HEK293 (cell line): ENCODE measurements around the gene MADCAM1.

Experiments used
- CTCF ChIA-PET: fragments of 350-600 bp; formaldehyde crosslinking; extraction: SDS; loops from one replicate; lab custom pipeline; 2021; ENCODE audit warnings: antibody characterized with exemption; lab: Yijun Ruan, JAX
- POLR2A ChIA-PET: fragments of 300-600 bp; formaldehyde crosslinking; extraction: SDS; loops from one replicate; lab custom pipeline; 2020; ENCODE audit warnings: antibody characterized with exemption, inconsistent platforms; lab: Yijun Ruan, JAX
- H3K27ac ChIP-seq: fragments of 200-500 bp; sonication (Bioruptor generic); 2 replicates; pipeline ENCODE4 v1.5.1; 2014; ENCODE audit warnings: low read depth, low read length, control low read depth, inconsistent platforms; ENCODE audit errors: extremely low read depth
- H3K36me3 ChIP-seq, 2 experiments: fragments of 200-500 bp in 1 of 2; sonication (Bioruptor generic) in 1 of 2; 1 replicate in 1 of 2; 2 replicates in 1 of 2; pipeline ENCODE4 v1.5.1; 2014 to 2017; ENCODE audit warnings: inconsistent platforms in 2 of 2, low read length in 2 of 2; ENCODE audit not compliant: control insufficient read depth in 2 of 2, insufficient read depth in 1 of 2
- H3K4me1 ChIP-seq: fragments of 200-500 bp; sonication (Bioruptor generic); 2 replicates; pipeline ENCODE4 v1.5.1; 2014; ENCODE audit warnings: mild to moderate bottlenecking, low read length, inconsistent platforms; ENCODE audit not compliant: control insufficient read depth, insufficient read depth
- H3K4me3 ChIP-seq: 2 replicates; pipeline ENCODE4 v1.5.1; 2011; ENCODE audit warnings: low read depth, mild to moderate bottlenecking, control low read depth, low read length, moderate library complexity
- H3K9me3 ChIP-seq: fragments of 200-500 bp; sonication (Bioruptor generic); 2 replicates; pipeline ENCODE4 v1.5.1; 2014; ENCODE audit warnings: low read depth, low read length, inconsistent platforms; ENCODE audit not compliant: control insufficient read depth, insufficient read depth
- BCL11A ChIP-seq: fragments of 450-650 bp; formaldehyde crosslinking; IDR thresholded peaks from 2 replicates; pipeline ENCODE4 v1.5.1; 2016; ENCODE audit warnings: low read depth, missing biosample characterization, missing genetic modification characterization
- ELK4 ChIP-seq: IDR thresholded peaks from 2 replicates; pipeline ENCODE4 v1.6.1; 2011; ENCODE audit warnings: mild to moderate bottlenecking, low read depth, low read length, borderline replicate concordance
- IKZF3 ChIP-seq: fragments of 450-650 bp; IDR thresholded peaks from 2 replicates; pipeline ENCODE4 v1.5.0; 2018; ENCODE audit warnings: missing biosample characterization, mild to moderate bottlenecking, missing genetic modification characterization, moderate library complexity
- KLF8 ChIP-seq: fragments of 450-650 bp; formaldehyde crosslinking; IDR thresholded peaks from 2 replicates; pipeline ENCODE4 v1.5.1; 2016; ENCODE audit warnings: missing biosample characterization, missing genetic modification characterization
- KLF9 ChIP-seq: fragments of 450-650 bp; formaldehyde crosslinking; IDR thresholded peaks from 2 replicates; pipeline ENCODE4 v1.5.1; 2016; ENCODE audit warnings: missing biosample characterization, missing genetic modification characterization, low read depth
- MZF1 ChIP-seq: fragments of 450-650 bp; formaldehyde crosslinking; IDR thresholded peaks from 2 replicates; pipeline ENCODE4 v1.5.1; 2017; ENCODE audit warnings: missing biosample characterization, missing genetic modification characterization, borderline replicate concordance
- SP2 ChIP-seq: fragments of 450-650 bp; formaldehyde crosslinking; IDR thresholded peaks from 2 replicates; pipeline ENCODE4 v1.5.1; 2016; ENCODE audit warnings: missing biosample characterization, missing genetic modification characterization
- ZBTB1 ChIP-seq: fragments of 450-650 bp; formaldehyde crosslinking; IDR thresholded peaks from 2 replicates; pipeline ENCODE4 v1.5.1; 2016; ENCODE audit warnings: missing biosample characterization, missing genetic modification characterization
- ZFHX2 ChIP-seq: fragments of 450-650 bp; formaldehyde crosslinking; conservative IDR thresholded peaks from 2 replicates; pipeline ENCODE4 v1.5.1; 2016; ENCODE audit warnings: missing biosample characterization, missing genetic modification characterization
- ZNF133 ChIP-seq: fragments of 450-650 bp; formaldehyde crosslinking; IDR thresholded peaks from 2 replicates; pipeline ENCODE4 v1.5.1; 2016; ENCODE audit warnings: missing biosample characterization, missing genetic modification characterization
- ZNF155 ChIP-seq: fragments of 450-650 bp; formaldehyde crosslinking; IDR thresholded peaks from 2 replicates; pipeline ENCODE4 v1.5.1; 2016; ENCODE audit warnings: missing biosample characterization, missing genetic modification characterization
- ZNF175 ChIP-seq: fragments of 450-650 bp; formaldehyde crosslinking; IDR thresholded peaks from 2 replicates; pipeline ENCODE4 v1.5.1; 2016; ENCODE audit warnings: missing biosample characterization, missing genetic modification characterization
- ZNF24 ChIP-seq: fragments of 450-650 bp; formaldehyde crosslinking; IDR thresholded peaks from 2 replicates; pipeline ENCODE4 v1.5.1; 2016; ENCODE audit warnings: missing biosample characterization, missing genetic modification characterization
- ZNF433 ChIP-seq: fragments of 450-650 bp; formaldehyde crosslinking; IDR thresholded peaks from 2 replicates; pipeline ENCODE4 v1.5.1; 2016; ENCODE audit warnings: missing biosample characterization, missing genetic modification characterization, low read depth
- ZNF529 ChIP-seq: fragments of 450-650 bp; formaldehyde crosslinking; IDR thresholded peaks from 2 replicates; pipeline ENCODE4 v1.5.1; 2017; ENCODE audit warnings: missing genetic modification characterization, missing biosample characterization; ENCODE audit not compliant: insufficient replicate concordance
- ZNF548 ChIP-seq: fragments of 450-650 bp; formaldehyde crosslinking; IDR thresholded peaks from 2 replicates; pipeline ENCODE4 v1.5.1; 2016; ENCODE audit warnings: missing biosample characterization, missing genetic modification characterization
- ZNF654 ChIP-seq: fragments of 450-650 bp; formaldehyde crosslinking; IDR thresholded peaks from 2 replicates; pipeline ENCODE4 v1.5.1; 2016; ENCODE audit warnings: low read depth, missing biosample characterization, missing genetic modification characterization
- ZNF664 ChIP-seq: fragments of 450-650 bp; formaldehyde crosslinking; IDR thresholded peaks from 2 replicates; pipeline ENCODE4 v1.5.1; 2016; ENCODE audit warnings: missing biosample characterization, missing genetic modification characterization
- ZNF701 ChIP-seq: fragments of 450-650 bp; formaldehyde crosslinking; IDR thresholded peaks from 2 replicates; pipeline ENCODE4 v1.5.1; 2016; ENCODE audit warnings: missing biosample characterization, missing genetic modification characterization
- ZNF777 ChIP-seq: fragments of 450-650 bp; formaldehyde crosslinking; IDR thresholded peaks from 2 replicates; pipeline ENCODE4 v1.5.1; 2017; ENCODE audit warnings: missing biosample characterization, missing genetic modification characterization, borderline replicate concordance
- ZNF791 ChIP-seq: fragments of 450-650 bp; formaldehyde crosslinking; IDR thresholded peaks from 2 replicates; pipeline ENCODE4 v1.5.1; 2016; ENCODE audit warnings: missing biosample characterization, missing genetic modification characterization

MADCAM1 gene

GRCh38 chr19:496112-496665 is at the start of gene MADCAM1:
MADCAM1 (plus strand) TSS chr19:496486; CDS start chr19:496500, 14 bp downstream.
- no peaks in the 10 kb centered on the region for H3K9me3 ChIP-seq
- POLR2A ChIA-PET, result interaction anchor here (2.0 kb wide), 1 partner anchor 11 kb away, joined by 7 read pairs; the partner anchor contains the start of gene TPGS1
- no peak within 1 kb of the TSS for H3K27ac ChIP-seq
- H3K4me1 ChIP-seq, result no peaks in the 10 kb centered on the region
- H3K36me3 ChIP-seq, result no peaks in the 10 kb centered on the region
- TF ChIP-seq ZNF155 (tag by site-specific recombination), result no peak
- TF ChIP-seq ZNF133 (tag by site-specific recombination), result no peak
- TF ChIP-seq ZNF175 (tag by site-specific recombination), result no peak
- no peak for TF ChIP-seq ZNF24 (tag by site-specific recombination)
- no peak for TF ChIP-seq IKZF3 (tag by site-specific recombination)
- no peak for TF ChIP-seq ZNF654 (tag by site-specific recombination)
- no peak for TF ChIP-seq ELK4
- TF ChIP-seq MZF1 (tag by site-specific recombination), result no peak
- no peak for TF ChIP-seq KLF8 (tag by site-specific recombination)
- no peak for TF ChIP-seq BCL11A
- CTCF ChIA-PET, result interaction anchor here (1.1 to 2.6 kb wide), 5 partner anchors 8 to 33 kb away, joined by 4 to 12 read pairs (median 8); no protein-coding TSS in a partner anchor
- H3K4me3 ChIP-seq, result no peak within 1 kb of the TSS

GRCh38 chr19:447064-447426 is 49.2 kb upstream of the MADCAM1 start:
- H3K4me1 ChIP-seq, result no peaks in the 10 kb centered on the region
- CTCF ChIA-PET, result no interaction called here
- no peak overlapping the region for H3K4me3 ChIP-seq
- H3K27ac ChIP-seq, result no peak overlapping the region
- H3K9me3 ChIP-seq, result no peaks in the 10 kb centered on the region
- POLR2A ChIA-PET, result no interaction called here
- no peaks in the 10 kb centered on the region; a peak in 1 of 3 replicates for H3K36me3 ChIP-seq
- TF ChIP-seq MZF1 (tag by site-specific recombination) (no peak), BCL11A (no peak), ZFHX2 (tag by site-specific recombination) (no peak), ZNF664 (no peak), ZNF701 (tag by site-specific recombination) (no peak), ZNF791 (no peak), SP2 (tag by site-specific recombination) (no peak), ZNF777 (tag by site-specific recombination) (no peak), ELK4 (no peak), ZNF433 (tag by site-specific recombination) (no peak)

GRCh38 chr19:447816-448560 is 48.3 kb upstream of the MADCAM1 start:
- Histone ChIP-seq H3K36me3 (no peaks in the 10 kb centered on the region; a peak in 1 of 3 replicates), H3K9me3 (no peaks in the 10 kb centered on the region), H3K4me3 (no peak overlapping the region), H3K4me1 (no peaks in the 10 kb centered on the region), H3K27ac (no peak overlapping the region)
- TF ChIP-seq ZNF529 (tag by site-specific recombination) (no peak), KLF9 (tag by site-specific recombination) (no peak), ZNF548 (tag by site-specific recombination) (no peak), ZBTB1 (tag by site-specific recombination) (no peak)
- CTCF ChIA-PET, result interaction anchor here (0.9 kb wide), 1 partner anchor 63 kb away, joined by 4 read pairs; no protein-coding TSS in a partner anchor
- POLR2A ChIA-PET, result interaction anchor here (1.2 kb wide), 1 partner anchor 35 kb away, joined by 4 read pairs; no protein-coding TSS in a partner anchor
